Measurements from ENCODE around the gene TTC3. TPM values are rescaled to one million over a fixed set of nuclear protein-coding genes. Genes with fewer than 3 reads are reported as not detected.
"Not testable (repeated sequence)": the region's sequence is repeated elsewhere in the genome, so short reads cannot be mapped to it uniquely, and the experiment has no call there.

The TTC3 gene
- total RNA-seq, 4 donors from 2014 or later: 97.5 to 226 (median 144) TPM

DNA sequence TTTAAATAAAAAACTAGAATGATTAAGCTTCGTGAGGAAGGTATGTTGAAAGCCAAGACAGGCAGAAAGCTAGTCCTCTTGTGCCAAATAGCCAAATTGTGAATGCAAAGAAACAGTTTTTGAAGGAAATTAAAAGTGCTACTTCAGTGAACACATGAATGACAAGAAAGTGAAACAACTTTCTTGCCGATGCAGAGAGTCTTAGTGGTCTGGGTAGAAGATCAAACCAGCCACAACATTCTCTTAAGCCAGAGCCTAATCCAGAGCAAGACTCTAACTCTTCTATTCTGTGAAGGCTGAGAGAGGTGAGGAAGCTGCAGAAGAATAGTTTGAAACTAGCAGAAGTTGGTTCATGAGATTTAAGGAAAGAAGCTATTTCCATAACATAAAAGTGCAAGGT lies 63.2 kb downstream of the TTC3 start:
- TF ChIP-seq CTCF (IDR thresholded peaks at IDR 0.05) (no peak), POLR2A (IDR thresholded peaks at IDR 0.05) (no peak)
- Histone ChIP-seq H3K27me3 (no peaks in the 10 kb centered on the region), H3K36me3 (peaks cover 0 to 68% (median 0%) of the 10 kb centered on the region in 3 donors), H3K4me1 (no peaks in the 10 kb centered on the region), H3K9me3 (no peaks in the 10 kb centered on the region), H3K27ac (no peak overlapping the region), H3K4me3 (no peak overlapping the region)
- no peak for DNase-seq

DNA sequence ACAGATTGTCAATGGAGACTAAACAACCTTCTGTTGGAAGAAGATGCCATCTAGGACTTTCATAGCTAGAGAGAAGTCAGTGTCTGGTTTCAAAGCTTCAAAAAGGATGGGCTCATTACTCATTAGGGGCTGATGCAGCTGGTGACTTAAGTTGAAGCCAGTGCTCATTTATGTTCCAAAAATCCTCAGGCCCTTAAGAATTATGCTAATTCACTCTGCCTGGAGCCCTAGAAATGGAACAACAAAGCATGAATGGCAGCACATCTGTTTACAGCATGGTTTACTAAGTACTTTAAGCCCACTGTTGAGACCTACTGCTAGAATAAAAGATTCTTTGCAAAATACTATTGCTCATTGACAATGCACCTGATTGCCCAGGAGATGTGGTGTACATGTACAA lies 63.7 kb downstream of the TTC3 start:
- Histone ChIP-seq H3K27ac (no peak overlapping the region), H3K36me3 (peaks cover 0 to 68% (median 0%) of the 10 kb centered on the region in 3 donors), H3K4me3 (no peak overlapping the region), H3K27me3 (no peaks in the 10 kb centered on the region), H3K4me1 (no peaks in the 10 kb centered on the region), H3K9me3 (no peaks in the 10 kb centered on the region)
- TF ChIP-seq POLR2A (IDR thresholded peaks at IDR 0.05) (no peak), CTCF (IDR thresholded peaks at IDR 0.05) (no peak)
- no peak for DNase-seq

DNA sequence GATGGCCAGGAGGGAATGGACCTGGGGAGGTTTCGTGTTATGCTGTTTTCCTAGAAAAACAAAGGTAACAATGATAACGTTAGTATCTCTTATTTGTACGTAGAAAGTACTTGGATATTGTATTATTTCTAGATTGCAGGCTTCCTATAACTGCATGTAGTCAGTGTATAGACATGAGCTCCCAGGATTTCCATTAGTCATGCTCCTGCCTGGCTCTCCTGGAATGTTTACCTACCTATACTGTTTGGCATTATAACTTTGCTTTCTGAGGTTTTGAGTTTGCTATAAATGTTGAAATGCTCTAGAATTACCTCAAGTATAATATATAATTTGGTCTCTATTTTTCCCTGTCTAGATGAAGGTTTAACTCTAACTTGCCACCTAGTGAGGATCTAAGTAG lies 66.1 kb downstream of the TTC3 start:
- Histone ChIP-seq H3K9me3 (no peaks in the 10 kb centered on the region), H3K4me1 (no peaks in the 10 kb centered on the region), H3K4me3 (no peak overlapping the region), H3K36me3 (peaks cover 0 to 55% (median 0%) of the 10 kb centered on the region in 3 donors), H3K27me3 (no peaks in the 10 kb centered on the region), H3K27ac (no peak overlapping the region)
- TF ChIP-seq CTCF (IDR thresholded peaks at IDR 0.05) (no peak), POLR2A (IDR thresholded peaks at IDR 0.05) (no peak)
- no peak for DNase-seq

- no peaks in the 10 kb centered on the region for H3K27me3 ChIP-seq
- no peaks in the 10 kb centered on the region for H3K4me1 ChIP-seq
- peaks cover 0 to 57% (median 0%) of the 10 kb centered on the region in 3 donors for H3K36me3 ChIP-seq
- no peak overlapping the region for H3K27ac ChIP-seq
- H3K9me3 ChIP-seq: no peaks in the 10 kb centered on the region
- DNase-seq: no peak
- TF ChIP-seq POLR2A (IDR thresholded peaks at IDR 0.05) (no peak), CTCF (IDR thresholded peaks at IDR 0.05) (no peak)
- H3K4me3 ChIP-seq: no peak overlapping the region
Measured at GRCh38 chr21:37139902-37140301, 66.8 kb downstream of the TTC3 start.

DNA sequence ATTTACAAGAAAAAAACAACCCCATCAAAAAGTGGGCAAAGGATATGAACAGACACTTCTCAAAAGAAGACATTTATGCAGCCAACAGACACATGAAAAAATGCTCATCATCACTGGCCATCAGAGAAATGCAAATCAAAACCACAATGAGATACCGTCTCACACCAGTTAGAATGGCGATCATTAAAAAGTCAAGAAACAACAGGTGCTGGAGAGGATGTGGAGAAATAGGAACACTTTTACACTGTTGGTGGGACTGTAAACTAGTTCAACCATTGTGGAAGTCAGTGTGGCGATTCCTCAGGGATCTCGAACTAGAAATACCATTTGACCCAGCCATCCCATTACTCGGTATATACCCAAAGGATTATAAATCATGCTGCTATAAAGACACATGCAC lies 70.3 kb downstream of the TTC3 start:
- H3K9me3 ChIP-seq, H3K27ac ChIP-seq, DNase-seq, H3K4me1 ChIP-seq, H3K4me3 ChIP-seq, H3K27me3 ChIP-seq: not testable (repeated sequence)
- peaks cover 0 to 52% (median 0%) of the 10 kb centered on the region in 3 donors for H3K36me3 ChIP-seq

DNA sequence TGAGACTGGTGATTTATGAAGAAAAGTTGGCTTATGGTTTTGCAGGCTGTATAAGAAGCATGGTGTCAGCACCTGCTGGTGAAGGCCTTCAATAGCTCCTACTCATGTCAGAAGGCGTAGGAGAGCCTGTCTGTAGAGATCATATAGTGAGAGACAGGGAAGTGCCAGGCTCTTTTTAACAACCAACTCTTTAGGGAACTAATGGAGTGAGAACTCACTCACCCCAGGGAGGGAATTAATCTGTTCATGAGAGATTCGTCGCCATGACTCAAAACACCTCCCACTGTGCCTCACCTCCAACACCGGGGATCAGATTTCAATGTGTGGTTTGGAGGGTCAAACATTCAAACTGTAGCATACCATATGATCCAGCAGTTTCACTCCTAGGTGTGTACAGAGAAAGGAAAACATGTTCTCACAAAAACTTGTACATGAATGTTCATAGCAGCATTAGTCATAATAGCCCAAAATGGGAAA lies 72.6 kb downstream of the TTC3 start:
- H3K27ac ChIP-seq: no peak overlapping the region
- H3K36me3 ChIP-seq: peaks cover 0 to 55% (median 0%) of the 10 kb centered on the region in 3 donors

More for the DNA sequence above, 72.6 kb downstream of the TTC3 start:
- TF ChIP-seq CTCF (IDR thresholded peaks at IDR 0.05) (no peak), POLR2A (IDR thresholded peaks at IDR 0.05) (no peak)
- no peaks in the 10 kb centered on the region for H3K9me3 ChIP-seq
- H3K4me1 ChIP-seq: no peaks in the 10 kb centered on the region
- no peak overlapping the region for H3K4me3 ChIP-seq
- DNase-seq: no peak
- H3K27me3 ChIP-seq: no peaks in the 10 kb centered on the region
